CD14-positive monocyte (primary cell): ENCODE data around the gene LOXL3. TPM values are rescaled to one million over a fixed set of nuclear protein-coding genes. Genes with fewer than 3 reads are reported as not detected.

Experiments
- DNase-seq, 3 donors: peaks; one replicate each; pipeline ENCODE4 v3.0.0-alpha.2; 2011 to 2022
- H2AFZ ChIP-seq: 2 replicates; pipeline ENCODE4 v1.6.0; 2012; ENCODE audit warnings: mild to moderate bottlenecking, low read depth, low read length, inconsistent platforms; ENCODE audit not compliant: insufficient read depth, poor library complexity, severe bottlenecking
- H3K27ac ChIP-seq, 2 donors: 1 replicate in 1 of 2; 2 replicates in 1 of 2; pipeline ENCODE4 v1.5.1; 2012 to 2013; ENCODE audit warnings: low read length in 2 of 2, control low read depth in 1 of 2, inconsistent platforms in 1 of 2, low read depth in 1 of 2, mild to moderate bottlenecking in 1 of 2
- H3K27me3 ChIP-seq, 2 donors: one replicate each; pipeline versions ENCODE4 v1.6.0 to v1.6.1; 2011 to 2013; ENCODE audit warnings: low read length in 2 of 2; ENCODE audit not compliant: control insufficient read depth in 2 of 2, insufficient read depth in 2 of 2
- H3K36me3 ChIP-seq, 2 donors: replicated peaks in 1 of 2; 1 replicate in 1 of 2; 2 replicates in 1 of 2; pipeline versions ENCODE4 v1.5.1 to v1.6.1; 2012 to 2013; ENCODE audit warnings: low read length in 2 of 2, control low read depth in 1 of 2, inconsistent platforms in 1 of 2, mild to moderate bottlenecking in 1 of 2; ENCODE audit not compliant: insufficient read depth in 2 of 2, control insufficient read depth in 1 of 2
- H3K4me1 ChIP-seq, 2 donors: 1 replicate in 1 of 2; 2 replicates in 1 of 2; pipeline versions ENCODE4 v1.5.1 to v1.6.1; 2012 to 2013; ENCODE audit warnings: low read length in 2 of 2, control low read depth in 1 of 2, inconsistent platforms in 1 of 2, mild to moderate bottlenecking in 1 of 2, moderate library complexity in 1 of 2; ENCODE audit not compliant: insufficient read depth in 2 of 2, control insufficient read depth in 1 of 2
- H3K4me2 ChIP-seq: replicated peaks from 2 replicates; pipeline ENCODE3; 2012; ENCODE audit warnings: low read length, moderate library complexity, mild to moderate bottlenecking; ENCODE audit not compliant: poor library complexity, severe bottlenecking; ENCODE audit errors: extremely low read depth
- H3K4me3 ChIP-seq, 3 experiments: fragments of 200-600 bp in 1 of 3; sonication (generic) in 1 of 3; replicated peaks in 1 of 3; 1 replicate in 2 of 3; 2 replicates in 1 of 3; pipeline ENCODE4 v1.5.1; 2011 to 2013; ENCODE audit warnings: low read length in 3 of 3, mild to moderate bottlenecking in 3 of 3, control low read depth in 2 of 3, low read depth in 2 of 3, inconsistent platforms in 1 of 3, moderate library complexity in 1 of 3
- H3K79me2 ChIP-seq: 2 replicates; pipeline ENCODE4 v1.6.0; 2012; ENCODE audit warnings: mild to moderate bottlenecking, control low read depth, inconsistent platforms, low read length, moderate library complexity; ENCODE audit not compliant: insufficient read depth
- H3K9ac ChIP-seq: 2 replicates; pipeline ENCODE4 v1.6.0; 2017; ENCODE audit warnings: low read length, mild to moderate bottlenecking; ENCODE audit not compliant: insufficient read depth, poor library complexity, severe bottlenecking
- H3K9me3 ChIP-seq, 2 donors: replicated peaks in 1 of 2; 1 replicate in 1 of 2; 2 replicates in 1 of 2; pipeline versions ENCODE4 v1.5.1 to v1.6.1; 2012 to 2013; ENCODE audit warnings: low read length in 2 of 2, control low read depth in 1 of 2; ENCODE audit not compliant: control insufficient read depth in 1 of 2, insufficient read depth in 1 of 2
- H4K20me1 ChIP-seq: 2 replicates; pipeline ENCODE4 v1.6.0; 2012; ENCODE audit warnings: mild to moderate bottlenecking, low read length, control low read depth, moderate library complexity; ENCODE audit not compliant: insufficient read depth
- H3K27ac Mint-ChIP-seq, 7 donors: one replicate each; pipeline ENCODE4 v1.8.0; 2020; ENCODE audit warnings: mild to moderate bottlenecking in 7 of 7, mixed read lengths in 7 of 7, moderate library complexity in 6 of 7, inconsistent platforms in 2 of 7
- H3K27me3 Mint-ChIP-seq, 3 donors: one replicate each; pipeline ENCODE4 v1.8.0; 2021 to 2022; ENCODE audit warnings: low read depth in 3 of 3, mild to moderate bottlenecking in 3 of 3, mixed read lengths in 3 of 3, moderate library complexity in 3 of 3, inconsistent platforms in 1 of 3
- H3K36me3 Mint-ChIP-seq, 2 donors: one replicate each; pipeline ENCODE4 v1.8.0; 2020; ENCODE audit warnings: mixed read lengths in 2 of 2, inconsistent platforms in 1 of 2, mild to moderate bottlenecking in 1 of 2
- H3K4me1 Mint-ChIP-seq: one replicate; pipeline ENCODE4 v1.8.0; 2020; ENCODE audit warnings: mild to moderate bottlenecking, mixed read lengths
- H3K4me3 Mint-ChIP-seq, 2 donors: one replicate each; pipeline ENCODE4 v1.8.0; 2020; ENCODE audit warnings: mild to moderate bottlenecking in 2 of 2, mixed read lengths in 2 of 2, moderate library complexity in 1 of 2
- H3K9me3 Mint-ChIP-seq, 7 donors: one replicate each; pipeline ENCODE4 v1.8.0; 2020 to 2022; ENCODE audit warnings: mixed read lengths in 7 of 7, mild to moderate bottlenecking in 6 of 7, moderate library complexity in 6 of 7, inconsistent platforms in 2 of 7
- WGBS: methylation state at CpG from one replicate; pipeline ENCODE4 v1.1.5; 2013; ENCODE audit warnings: missing lambda C conversion rate; ENCODE audit not compliant: insufficient coverage; 5-methylcytosine and 5-hydroxymethylcytosine counted together
- intact Hi-C, 2 donors: fragments of 100-400 bp; cut with micrococcal nuclease; formaldehyde crosslinking; loops; one replicate each; pipeline versions ENCODE4 v1.15.0 to v1.15.1; 2023
- polyA plus RNA-seq, 3 donors: library from polyadenylated mRNA; depleted of rRNA in 1 of 3; unstranded in 2 of 3; stranded (reverse) in 1 of 3; fragments of 300-500 nt in 2 of 3; fragments of >200 nt in 1 of 3; fragmentation: Illumina TruSeq in 2 of 3; gene quantifications; 1 replicate in 2 of 3; 2 replicates in 1 of 3; pipeline ENCODE4 v1.2.3, GENCODE V29; 2012 to 2021
- TF ChIP-seq, protein P1 (sequence below): fragments of 200-600 bp; IDR thresholded peaks from one replicate; pipeline ENCODE4 v1.8.0; 2022; ENCODE audit warnings: antibody characterized with exemption, mild to moderate bottlenecking

LOXL3 gene
- polyA plus RNA-seq, 3 donors, result 18.2 to 35.0 (median 18.5) TPM

GRCh38 chr2:74524955-74525716 is 28.6 kb downstream of the LOXL3 start:
- Histone ChIP-seq H3K4me2 (no peak overlapping the region), H3K9me3 (no peaks in the 10 kb centered on the region), H3K36me3 (peaks cover 17 to 25% of the 10 kb centered on the region in 2 donors), H3K79me2 (peaks cover 25% of the 10 kb centered on the region), H3K27me3 (peaks cover 0 to 9% of the 10 kb centered on the region in 2 donors), H3K4me3 (no peak overlapping the region), H3K4me1 (peaks cover 16 to 29% of the 10 kb centered on the region in 2 donors), H3K27ac (no peak overlapping the region), H2AFZ (no peak overlapping the region), H3K9ac (no peak overlapping the region), H4K20me1 (peaks cover 26% of the 10 kb centered on the region)
- H3K27ac Mint-ChIP-seq, result no peak overlapping the region
- H3K4me1 Mint-ChIP-seq, result peaks cover 26% of the 10 kb centered on the region
- intact Hi-C loops, result loop anchor here (5.0 kb wide), 2 partner anchors 43 to 68 kb away; partner anchors contain the start of genes INO80B (in 2 of the 2), WBP1 (in 2 of the 2), CCDC142 (in 1 of the 2) and TTC31 (in 1 of the 2)
- peaks cover 21 to 24% (median 23%) of the 10 kb centered on the region in 3 donors for H3K27me3 Mint-ChIP-seq
- H3K4me3 Mint-ChIP-seq, result no peak overlapping the region
- H3K36me3 Mint-ChIP-seq, result peaks cover 24 to 37% of the 10 kb centered on the region in 2 donors
- no peak for DNase-seq
- TF ChIP-seq, protein P1, sequence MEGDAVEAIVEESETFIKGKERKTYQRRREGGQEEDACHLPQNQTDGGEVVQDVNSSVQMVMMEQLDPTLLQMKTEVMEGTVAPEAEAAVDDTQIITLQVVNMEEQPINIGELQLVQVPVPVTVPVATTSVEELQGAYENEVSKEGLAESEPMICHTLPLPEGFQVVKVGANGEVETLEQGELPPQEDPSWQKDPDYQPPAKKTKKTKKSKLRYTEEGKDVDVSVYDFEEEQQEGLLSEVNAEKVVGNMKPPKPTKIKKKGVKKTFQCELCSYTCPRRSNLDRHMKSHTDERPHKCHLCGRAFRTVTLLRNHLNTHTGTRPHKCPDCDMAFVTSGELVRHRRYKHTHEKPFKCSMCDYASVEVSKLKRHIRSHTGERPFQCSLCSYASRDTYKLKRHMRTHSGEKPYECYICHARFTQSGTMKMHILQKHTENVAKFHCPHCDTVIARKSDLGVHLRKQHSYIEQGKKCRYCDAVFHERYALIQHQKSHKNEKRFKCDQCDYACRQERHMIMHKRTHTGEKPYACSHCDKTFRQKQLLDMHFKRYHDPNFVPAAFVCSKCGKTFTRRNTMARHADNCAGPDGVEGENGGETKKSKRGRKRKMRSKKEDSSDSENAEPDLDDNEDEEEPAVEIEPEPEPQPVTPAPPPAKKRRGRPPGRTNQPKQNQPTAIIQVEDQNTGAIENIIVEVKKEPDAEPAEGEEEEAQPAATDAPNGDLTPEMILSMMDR, result no peak
- WGBS, result 100% methylated on average over 6 of the region's 10 CpGs
- peaks cover 0 to 10% (median 1%) of the 10 kb centered on the region in 7 donors for H3K9me3 Mint-ChIP-seq

DNA sequence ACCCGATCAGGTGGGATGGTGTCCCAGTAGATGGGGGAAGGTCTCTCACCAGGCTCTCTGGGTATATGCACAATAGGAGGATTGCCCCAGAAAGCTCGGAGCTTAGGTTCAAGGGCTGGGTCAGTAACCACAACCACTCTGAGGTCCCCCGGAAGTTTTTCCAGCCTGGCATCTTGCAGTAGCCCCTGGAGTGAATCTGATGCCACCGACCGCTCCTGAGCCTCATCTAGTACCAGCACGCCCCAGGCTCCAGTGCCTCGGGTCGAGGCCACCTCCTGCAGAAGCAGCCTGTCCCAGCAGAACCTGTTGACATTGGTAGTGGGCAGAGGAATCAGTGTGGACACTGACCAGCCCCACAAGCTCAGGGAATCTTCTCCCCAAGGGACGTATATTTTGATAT is 29.7 kb downstream of the LOXL3 start:
- H3K4me2 ChIP-seq, result no peak overlapping the region
- peaks cover 0 to 11% (median 1%) of the 10 kb centered on the region in 7 donors for H3K9me3 Mint-ChIP-seq

More for the DNA sequence above, 29.7 kb downstream of the LOXL3 start:
- Mint-ChIP-seq H3K36me3 (peaks cover 24 to 37% of the 10 kb centered on the region in 2 donors), H3K4me3 (no peak overlapping the region), H3K27ac (no peak overlapping the region), H3K4me1 (peaks cover 25% of the 10 kb centered on the region), H3K27me3 (peaks cover 32 to 35% (median 34%) of the 10 kb centered on the region in 3 donors)
- 91% methylated on average over 4 of the region's 9 CpGs for WGBS
- Histone ChIP-seq H4K20me1 (peaks cover 24% of the 10 kb centered on the region), H3K27ac (no peak overlapping the region), H3K36me3 (peaks cover 17 to 25% of the 10 kb centered on the region in 2 donors), H3K27me3 (peaks cover 9 to 20% of the 10 kb centered on the region in 2 donors), H3K9ac (no peak overlapping the region), H3K4me1 (peaks cover 15 to 25% of the 10 kb centered on the region in 2 donors), H3K79me2 (peaks cover 15% of the 10 kb centered on the region), H3K9me3 (peaks cover 0 to 6% of the 10 kb centered on the region in 2 donors), H2AFZ (no peak overlapping the region), H3K4me3 (no peak overlapping the region)
- DNase-seq, result no peak
- TF ChIP-seq, protein P1, result no peak
- intact Hi-C loops, result no loop called here
